DMS114 treated with DMSO at 0.1 percent for 48 hours (cell line): ENCODE measurements around the gene CDC37.

Source experiments
- DNase-seq: peaks from one replicate; lab custom pipeline; 2025; ENCODE audit not compliant: unreplicated experiment; lab: John Stamatoyannopoulos, UW

CDC37 gene

DNA sequence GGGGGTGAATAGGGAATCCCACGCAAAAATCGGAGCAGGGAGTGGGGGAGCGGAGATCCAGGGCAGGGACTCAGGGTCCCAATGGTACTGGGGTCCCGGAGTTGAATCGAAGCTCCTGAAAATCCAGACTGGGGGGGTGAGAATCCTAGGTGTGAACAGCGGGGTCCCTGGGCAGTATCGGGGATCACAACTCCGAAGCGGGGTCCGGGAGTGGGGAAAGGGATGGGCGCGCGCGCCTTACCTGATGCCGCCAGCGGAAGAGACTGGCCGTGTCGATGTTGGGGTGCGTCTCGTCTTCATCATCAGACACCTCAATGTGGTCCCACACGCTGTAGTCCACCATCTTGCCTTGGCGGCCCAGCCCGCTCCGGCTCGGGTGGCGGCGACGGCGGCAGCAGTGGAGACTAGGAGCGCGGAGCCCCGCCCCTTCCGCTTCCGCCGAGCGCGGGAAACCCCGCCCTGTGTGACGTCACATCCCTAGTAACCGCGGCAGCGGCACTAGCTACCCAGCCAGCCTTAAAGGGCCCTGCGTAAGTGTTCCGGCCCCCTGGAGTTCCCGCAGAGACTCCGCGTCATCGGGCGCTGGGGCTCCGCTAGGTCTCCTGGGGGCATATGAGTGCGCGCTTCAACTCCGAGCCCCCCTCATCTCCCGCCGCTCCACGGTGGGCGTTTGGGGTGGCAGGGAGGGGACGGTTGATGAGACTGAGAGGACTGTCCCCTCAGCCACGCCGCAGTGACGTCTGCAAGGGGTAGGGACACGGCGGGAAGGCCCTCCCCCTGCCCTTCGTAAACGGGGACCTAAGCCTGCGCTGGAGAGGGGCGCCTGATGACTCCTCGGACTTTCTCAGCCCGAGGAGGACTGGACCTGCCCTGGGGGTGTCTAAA is at the start of gene CDC37:
TSS of gene CDC37 (minus strand) at position 406 of the 885 bp plus-strand sequence. CDS start at position 343, 63 bp downstream.
- peak; percentile 81 for DNase-seq

GRCh38 chr19:10450853-10451609 is 47.7 kb upstream of the CDC37 start:
- DNase-seq = no peak

DNA sequence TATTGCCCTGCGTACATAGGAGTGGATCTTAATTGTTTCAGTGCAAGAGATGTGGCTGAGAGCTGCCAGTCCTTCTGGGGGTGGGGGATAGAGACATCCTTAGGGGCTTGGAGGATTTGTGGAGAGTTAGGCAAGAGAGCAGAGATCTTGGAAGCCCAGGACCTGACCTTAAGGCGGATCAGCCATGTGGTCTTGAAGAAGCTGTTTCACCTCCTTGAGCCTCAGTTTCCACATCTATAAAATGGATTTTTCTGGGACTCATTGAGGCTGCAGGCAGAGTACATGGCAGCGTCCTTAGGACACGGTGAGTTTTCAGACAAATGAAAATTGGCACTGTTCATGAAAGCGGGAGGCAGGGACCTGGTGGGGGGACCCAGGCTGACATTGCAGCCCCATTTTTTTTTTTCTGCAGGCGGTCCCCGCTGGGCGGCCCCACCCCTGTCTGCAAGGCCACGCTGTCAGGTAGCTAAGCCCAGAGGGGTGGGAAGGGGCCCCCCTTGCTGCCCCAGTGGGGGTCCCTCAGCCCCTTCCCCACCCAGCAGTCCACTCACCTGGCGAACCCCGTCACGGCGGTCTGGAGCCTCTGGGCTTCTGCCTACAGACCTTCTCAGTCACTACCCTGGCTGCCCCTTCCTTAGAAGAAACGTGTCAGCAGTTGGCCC is 47.0 kb upstream of the CDC37 start:
- no peak for DNase-seq

DNA sequence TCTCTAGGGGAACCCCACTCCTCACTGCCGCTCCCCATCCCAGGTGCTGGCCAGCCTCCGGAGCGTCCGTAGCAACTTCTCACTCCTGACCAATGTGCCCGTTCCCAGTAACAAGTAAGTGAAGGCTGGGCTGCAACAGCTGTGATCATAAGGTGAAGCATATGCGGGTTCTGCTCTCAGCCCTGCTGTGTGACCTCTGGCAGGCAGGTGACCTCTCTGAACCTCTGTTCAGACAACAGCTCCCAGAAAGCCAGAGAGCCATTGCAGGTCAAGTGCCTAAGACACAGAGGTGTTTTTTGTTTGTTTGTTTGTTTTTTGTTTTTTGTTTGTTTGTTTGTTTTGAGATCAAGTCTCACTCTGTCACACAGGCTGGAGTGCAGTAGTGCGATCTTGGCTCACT is 45.7 kb upstream of the CDC37 start:
- DNase-seq = no peak

DNA sequence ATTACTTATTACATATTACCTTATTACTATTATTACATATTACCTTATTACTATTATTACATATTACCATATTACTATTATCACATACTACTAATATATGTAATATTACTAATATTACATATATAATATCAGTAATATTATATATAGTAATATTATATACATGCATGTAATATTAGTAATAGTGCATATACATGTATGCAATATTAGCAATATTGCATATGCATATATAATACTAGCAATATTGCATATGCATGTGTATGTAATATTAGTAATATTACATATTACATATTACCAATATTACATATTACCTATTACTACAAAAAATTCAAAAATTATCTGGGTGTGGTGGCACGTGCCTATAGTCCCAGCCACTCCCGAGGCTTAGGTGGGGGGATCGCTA is 39.4 kb upstream of the CDC37 start:
- no peak for DNase-seq

- DNase-seq = no peak
These were observed 36.2 kb upstream of the CDC37 start for GRCh38 chr19:10439588-10439987.

DNA sequence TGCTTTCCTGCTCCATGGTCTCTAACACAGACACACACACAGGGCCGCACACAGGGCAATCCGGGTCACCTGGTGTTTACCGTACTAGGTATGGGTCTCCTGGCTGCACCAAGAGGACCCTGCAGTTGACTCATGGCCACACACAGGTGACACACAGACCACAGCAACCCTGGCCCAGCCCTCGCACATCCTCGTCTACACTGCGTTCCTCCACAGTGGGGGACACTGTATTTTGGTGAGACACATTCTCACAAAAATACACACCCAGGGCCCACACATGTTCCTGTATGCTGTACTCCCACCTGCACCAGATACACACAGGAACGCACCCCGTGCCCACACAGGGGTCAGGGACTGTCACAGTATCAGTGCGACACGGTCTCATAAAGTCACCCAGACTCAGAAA is 29.8 kb upstream of the CDC37 start:
- DNase-seq = no peak

DNA sequence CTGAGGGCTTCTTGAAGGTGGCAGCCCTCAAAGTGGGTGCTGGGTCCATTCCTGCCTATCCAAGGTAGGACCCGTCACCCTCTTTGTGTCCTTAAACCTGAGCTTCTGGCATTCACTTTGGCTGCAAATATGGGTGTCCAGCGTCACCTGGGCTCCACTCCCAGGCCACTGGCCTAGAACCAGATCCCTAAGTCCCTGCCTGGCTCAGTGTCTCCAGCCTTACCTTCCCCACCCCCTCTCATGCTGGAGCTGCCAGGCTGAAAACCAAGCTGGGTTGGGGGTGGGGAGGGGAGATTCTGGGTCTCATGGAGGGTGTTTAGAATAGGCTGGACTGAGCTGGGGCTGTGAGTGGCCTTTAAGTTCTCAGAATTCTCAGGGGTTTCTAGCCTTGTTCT is 29.4 kb upstream of the CDC37 start:
- DNase-seq = no peak

DNA sequence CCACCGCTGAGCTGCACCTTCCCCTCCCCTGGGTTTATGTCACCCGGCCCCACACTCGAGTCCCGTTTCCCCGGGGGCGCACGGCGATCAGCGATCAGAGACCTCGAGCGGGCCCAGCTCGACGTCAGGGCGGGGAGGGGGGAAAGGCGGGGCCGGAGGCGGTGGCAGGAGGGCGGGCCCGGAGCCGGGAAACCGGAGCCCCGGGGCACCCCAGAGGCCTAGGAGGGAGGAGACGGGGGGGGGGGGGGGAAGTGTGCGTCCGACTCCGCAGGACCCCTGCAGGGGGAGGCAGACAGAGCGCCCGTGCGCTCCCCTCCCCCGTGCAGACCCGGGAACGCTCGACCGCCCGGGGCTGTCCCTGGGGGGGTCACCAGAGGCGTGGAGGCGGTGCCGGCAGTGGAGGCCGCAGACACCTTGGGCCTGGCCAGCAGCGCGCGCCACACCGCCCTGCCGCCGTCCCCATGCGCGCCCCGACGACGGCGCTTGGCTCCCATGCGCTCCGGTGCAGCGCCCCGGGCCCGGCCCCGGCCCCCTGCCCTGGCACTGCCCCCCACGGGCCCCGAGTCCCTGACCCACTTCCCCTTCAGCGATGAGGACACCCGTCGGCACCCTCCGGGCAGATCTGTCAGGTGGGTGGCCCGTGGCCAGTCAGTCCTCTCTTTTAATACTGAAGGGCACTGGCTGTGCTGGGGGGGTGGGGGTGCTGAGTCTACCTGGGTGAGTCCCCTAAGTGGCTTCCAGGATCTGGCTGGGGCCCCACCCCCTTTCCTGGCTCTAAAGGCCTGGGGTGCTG is 28.8 kb upstream of the CDC37 start:
- DNase-seq = no peak

DNA sequence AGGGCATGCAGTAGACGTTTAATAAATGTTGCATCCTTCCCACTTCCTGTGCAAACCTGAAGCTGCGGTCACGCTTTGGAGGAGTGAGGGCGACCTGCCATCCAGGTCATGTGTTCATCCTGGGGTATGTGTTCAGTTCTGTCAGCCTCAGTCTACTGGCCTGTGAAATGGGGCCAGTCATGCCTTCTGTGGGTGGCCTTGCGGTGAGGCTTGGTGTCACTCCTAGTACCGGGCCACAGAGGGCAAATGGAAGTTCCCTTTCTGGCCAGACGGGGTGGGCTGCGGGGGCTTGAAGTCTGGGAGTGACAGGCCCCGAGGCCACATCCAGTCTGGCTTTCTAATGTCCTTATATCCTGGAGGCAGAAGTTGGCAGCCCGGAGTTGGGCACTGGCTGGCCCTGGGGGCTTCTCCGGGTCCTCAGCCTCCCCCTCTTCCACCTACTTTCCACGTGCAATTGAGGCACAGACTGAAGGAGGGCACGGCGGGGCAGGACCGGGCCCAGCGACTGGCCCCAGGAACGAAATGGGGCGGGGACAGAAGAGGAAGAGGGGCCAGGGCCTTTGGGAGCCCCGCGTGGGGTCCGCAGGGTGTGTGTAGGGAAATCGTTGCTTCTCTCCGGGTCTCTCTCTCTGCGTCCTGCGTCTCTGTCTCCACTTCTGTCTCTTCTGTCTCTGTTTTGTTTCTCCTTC is 28.1 kb upstream of the CDC37 start:
- no peak for DNase-seq

DNA sequence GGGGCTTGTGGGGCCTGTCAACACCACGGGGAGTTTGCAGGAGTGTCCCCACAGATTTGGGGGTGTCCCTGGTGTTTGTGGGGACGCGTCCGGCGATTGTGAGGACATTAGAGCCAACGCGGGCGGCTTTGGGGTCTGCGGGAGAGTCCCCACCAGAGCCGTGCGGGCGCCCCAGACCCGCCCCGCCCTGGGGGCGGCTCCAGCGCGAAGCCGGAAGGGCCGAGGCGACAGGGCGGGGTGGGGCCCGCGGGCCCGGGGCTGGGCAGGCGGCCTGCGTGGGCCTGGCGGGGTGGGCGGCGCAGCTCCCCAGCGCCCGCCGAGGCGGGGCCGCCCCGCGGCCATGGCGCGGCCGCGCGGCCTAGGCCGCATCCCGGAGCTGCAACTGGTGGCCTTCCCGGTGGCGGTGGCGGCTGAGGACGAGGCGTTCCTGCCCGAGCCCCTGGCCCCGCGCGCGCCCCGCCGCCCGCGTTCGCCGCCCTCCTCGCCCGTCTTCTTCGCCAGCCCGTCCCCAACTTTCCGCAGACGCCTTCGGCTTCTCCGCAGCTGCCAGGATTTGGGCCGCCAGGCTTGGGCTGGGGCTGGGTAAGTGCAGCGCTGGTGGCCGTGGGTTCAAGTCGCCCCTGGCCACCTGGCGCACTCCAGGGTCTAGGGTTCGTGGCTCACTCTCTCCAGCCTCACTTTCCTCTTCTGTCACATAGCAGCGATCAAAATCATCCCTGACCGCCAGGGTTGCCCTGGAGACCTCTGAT is 27.3 kb upstream of the CDC37 start:
- DNase-seq = no peak

GRCh38 chr19:10428996-10429381 is 25.6 kb upstream of the CDC37 start:
- DNase-seq = no peak

GRCh38 chr19:10427169-10427568 is 23.8 kb upstream of the CDC37 start:
- no peak for DNase-seq

GRCh38 chr19:10424011-10424637 is 20.8 kb upstream of the CDC37 start:
- peak; percentile 40 for DNase-seq

DNA sequence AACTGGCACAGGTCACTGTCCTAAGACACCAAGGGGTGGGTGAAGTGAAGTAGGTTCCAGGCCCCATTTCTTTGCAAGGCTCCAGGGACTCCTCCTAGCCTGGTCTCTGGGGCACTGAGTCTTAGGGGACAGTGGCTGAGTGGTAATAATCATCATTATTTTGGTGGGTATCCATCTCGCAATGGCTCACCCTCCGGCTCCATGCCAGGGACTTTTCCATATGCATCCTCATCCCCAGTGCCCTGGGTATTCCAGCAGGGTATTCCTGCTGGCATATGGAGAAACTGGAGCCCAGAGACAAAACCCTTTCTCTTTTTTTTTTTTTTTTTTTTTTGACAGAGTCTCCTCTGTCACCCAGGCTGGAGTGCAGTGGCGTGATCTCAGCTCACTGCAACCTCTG is 19.5 kb upstream of the CDC37 start:
- no peak for DNase-seq

DNA sequence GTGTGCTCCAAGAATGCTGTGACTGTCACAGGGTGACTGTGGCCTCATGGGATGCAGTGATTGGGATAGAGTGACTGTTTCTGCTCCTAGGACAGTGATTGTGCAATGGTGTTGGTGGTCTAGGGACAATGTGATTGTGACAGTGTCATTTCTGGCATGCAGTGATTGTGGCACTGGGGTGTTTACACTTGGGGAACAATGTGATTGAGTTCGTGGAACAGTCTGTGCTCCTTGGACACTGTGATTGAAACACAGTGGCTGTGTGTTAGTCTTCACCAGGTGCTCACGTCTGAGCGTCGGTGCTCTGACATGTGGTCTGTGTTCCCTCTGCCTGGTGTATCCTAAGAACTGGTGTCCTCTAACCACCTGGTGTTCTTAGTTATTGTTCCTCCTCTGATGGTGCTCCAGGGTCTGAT is 18.7 kb upstream of the CDC37 start:
- no peak for DNase-seq

DNA sequence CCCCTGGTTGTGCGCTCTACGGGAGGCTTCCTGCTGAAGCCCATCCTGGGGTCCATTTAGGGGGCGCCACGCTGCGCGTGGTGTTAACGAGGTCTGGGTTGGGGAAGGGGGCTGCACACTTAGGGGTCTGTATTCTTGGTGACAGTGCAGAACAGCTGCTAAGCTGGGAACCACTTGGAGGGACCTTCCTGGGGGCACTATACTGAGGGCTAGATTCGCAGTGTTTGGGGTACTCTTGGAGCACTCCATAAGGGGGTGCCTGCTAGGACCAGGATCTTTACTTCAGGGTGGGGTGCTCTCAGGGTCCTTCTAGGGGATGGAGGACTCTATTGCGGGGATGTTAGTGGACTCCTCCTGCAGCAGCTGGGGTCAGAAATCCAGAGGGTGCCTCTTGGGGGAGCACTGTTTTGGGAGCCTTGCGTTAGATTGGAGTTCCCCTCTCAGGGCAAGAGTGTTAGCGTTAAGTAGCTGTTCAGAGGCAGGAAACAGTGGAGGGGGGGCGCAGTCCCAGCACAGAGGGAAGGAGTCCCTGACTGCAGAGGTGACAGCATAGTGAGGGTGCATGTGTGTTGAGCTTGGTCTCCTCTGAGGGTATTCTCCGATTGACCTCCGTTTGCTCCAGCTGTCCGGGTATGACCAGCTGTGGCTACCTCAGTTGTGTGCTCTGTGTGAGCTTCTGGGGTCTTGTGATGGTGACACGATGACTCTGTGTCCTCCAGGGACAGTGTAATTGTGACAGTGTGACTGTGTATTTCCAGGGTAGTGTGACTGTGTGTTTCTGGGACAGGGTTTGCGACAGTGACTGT is 18.1 kb upstream of the CDC37 start:
- no peak for DNase-seq
